Measurements from ENCODE around the gene MAN1B1. TPM values are rescaled to one million over a fixed set of nuclear protein-coding genes. Genes with fewer than 3 reads are reported as not detected.

The MAN1B1 gene
- polyA plus RNA-seq, 1 donor (not counting 4 experiments of a cell fraction or from before 2014, with no cell fraction given): 34.3 TPM

GRCh38 chr9:137050570-137050969, 36.2 kb upstream of the MAN1B1 start:
- Histone ChIP-seq H3K9me1 (ENCODE audit: control insufficient read depth, extremely low read depth, insufficient read depth, low read length) (no peaks in the 10 kb centered on the region), H3K27me3 (ENCODE audit: control insufficient read depth, extremely low read depth, insufficient read depth, low read length) (peaks cover 11% of the 10 kb centered on the region), H3K9me3 (ENCODE audit: control insufficient read depth, low read depth, low read length) (no peaks in the 10 kb centered on the region), H3K4me3 (ENCODE audit: control insufficient read depth in 2 of 3, extremely low read depth in 1 of 3, insufficient read depth in 2 of 3, low read depth in 1 of 3, low read length in 3 of 3) (no peak overlapping the region), H3K79me2 (ENCODE audit: control insufficient read depth, insufficient read depth, low read length) (no peaks in the 10 kb centered on the region), H3K4me2 (ENCODE audit: control insufficient read depth, extremely low read depth, insufficient read depth, low read depth, low read length) (no peak overlapping the region), H3K36me3 (ENCODE audit: control insufficient read depth in 2 of 2, extremely low read depth in 1 of 2, insufficient read depth in 2 of 2, low read length in 2 of 2) (no peaks in the 10 kb centered on the region), H3K4me1 (ENCODE audit: control insufficient read depth, extremely low read depth, insufficient read depth, low read length) (peaks cover 3% of the 10 kb centered on the region), H3K27ac (ENCODE audit: control insufficient read depth, insufficient read depth, low read length) (no peak overlapping the region), H3K9ac (ENCODE audit: control insufficient read depth, extremely low read depth, insufficient read depth, low read length) (no peak overlapping the region), H2AFZ (ENCODE audit: control insufficient read depth, low read length) (no peak overlapping the region), H4K20me1 (ENCODE audit: control insufficient read depth, extremely low read depth, insufficient read depth, low read length) (peaks cover 7% of the 10 kb centered on the region)
- dilution Hi-C loops (cut with MboI; ENCODE audit: extremely low pct_ligation_motif_present, low sequenced_read_pairs): no loop called here
- TF ChIP-seq CTCF (optimal IDR thresholded peaks at IDR 0.05 in 1 of 3, IDR thresholded peaks at IDR 0.05 in 1 of 3, conservative IDR thresholded peaks at IDR 0.05 in 1 of 3; ENCODE audit: extremely low read depth in 1 of 3, insufficient read depth in 2 of 3, low read length in 3 of 3) (no peak), EZH2 (IDR thresholded peaks at IDR 0.05; ENCODE audit: low read length) (no peak)
- DNase-seq (ENCODE audit: low read depth, low spot score) (no peak), FAIRE-seq (no peak)

- Histone ChIP-seq H3K9ac (ENCODE audit: control insufficient read depth, extremely low read depth, insufficient read depth, low read length) (no peak overlapping the region), H3K4me3 (ENCODE audit: control insufficient read depth in 2 of 3, extremely low read depth in 1 of 3, insufficient read depth in 2 of 3, low read depth in 1 of 3, low read length in 3 of 3) (no peak overlapping the region), H3K27ac (ENCODE audit: control insufficient read depth, insufficient read depth, low read length) (no peak overlapping the region), H3K4me1 (ENCODE audit: control insufficient read depth, extremely low read depth, insufficient read depth, low read length) (no peaks in the 10 kb centered on the region), H3K79me2 (ENCODE audit: control insufficient read depth, insufficient read depth, low read length) (no peaks in the 10 kb centered on the region), H3K9me1 (ENCODE audit: control insufficient read depth, extremely low read depth, insufficient read depth, low read length) (no peaks in the 10 kb centered on the region), H3K36me3 (ENCODE audit: control insufficient read depth in 2 of 2, extremely low read depth in 1 of 2, insufficient read depth in 2 of 2, low read length in 2 of 2) (no peaks in the 10 kb centered on the region), H3K27me3 (ENCODE audit: control insufficient read depth, extremely low read depth, insufficient read depth, low read length) (peaks cover 11% of the 10 kb centered on the region), H3K4me2 (ENCODE audit: control insufficient read depth, extremely low read depth, insufficient read depth, low read depth, low read length) (no peak overlapping the region), H3K9me3 (ENCODE audit: control insufficient read depth, low read depth, low read length) (no peaks in the 10 kb centered on the region), H2AFZ (ENCODE audit: control insufficient read depth, low read length) (no peak overlapping the region), H4K20me1 (ENCODE audit: control insufficient read depth, extremely low read depth, insufficient read depth, low read length) (peaks cover 7% of the 10 kb centered on the region)
- FAIRE-seq (no peak), DNase-seq (ENCODE audit: low read depth, low spot score) (no peak)
- dilution Hi-C loops (cut with MboI; ENCODE audit: extremely low pct_ligation_motif_present, low sequenced_read_pairs): no loop called here
- TF ChIP-seq EZH2 (IDR thresholded peaks at IDR 0.05; ENCODE audit: low read length) (no peak), CTCF (optimal IDR thresholded peaks at IDR 0.05 in 1 of 3, IDR thresholded peaks at IDR 0.05 in 1 of 3, conservative IDR thresholded peaks at IDR 0.05 in 1 of 3; ENCODE audit: extremely low read depth in 1 of 3, insufficient read depth in 2 of 3, low read length in 3 of 3) (no peak)
These were observed 35.5 kb upstream of the MAN1B1 start for GRCh38 chr9:137051145-137051724.

Measured in keratinocyte (primary cell).